ENCODE data around the gene OR2T27. TPM values are rescaled to one million over a fixed set of nuclear protein-coding genes. Genes with fewer than 3 reads are reported as not detected.

The OR2T27 gene
- total and polyA plus RNA-seq, 2 donors (not counting 3 experiments of a cell fraction or from before 2014, with no cell fraction given) = not detected

- intact Hi-C loops (cut with micrococcal nuclease) (no loop called here), dilution Hi-C loops (cut with MboI; ENCODE audit: extremely low pct_ligation_motif_present, low sequenced_read_pairs) (no loop called here)
- BruUV-seq (replicated peaks) = no TSS peak
- no peak for TF ChIP-seq JUN (IDR thresholded peaks at IDR 0.05; ENCODE audit: borderline replicate concordance, insufficient read depth, insufficient read length, low read depth)
- no peaks in the 10 kb centered on the region for H3K9me1 ChIP-seq (replicated peaks; ENCODE audit: control insufficient read depth, extremely low read depth, insufficient read depth, low read length)
- H3K4me2 ChIP-seq (ENCODE audit: insufficient read depth, low read length) = no peak overlapping the region
- H3K9me3 ChIP-seq (replicated peaks; ENCODE audit: control insufficient read depth, insufficient read depth, low read length) = peaks cover 6% of the 10 kb centered on the region
- no peak overlapping the region for H3K4me3 ChIP-seq (replicated peaks in 1 of 3; ENCODE audit: insufficient read depth in 1 of 3, low read depth in 1 of 3, low read length in 3 of 3)
- no peaks in the 10 kb centered on the region for H3K36me3 ChIP-seq (ENCODE audit: control insufficient read depth in 2 of 2, extremely low read depth in 1 of 2, insufficient read depth in 2 of 2, low read length in 2 of 2)
- H3K79me2 ChIP-seq (ENCODE audit: control insufficient read depth, insufficient read depth, low read length) = no peaks in the 10 kb centered on the region
- CTCF ChIA-PET = no interaction called here
- no peaks in the 10 kb centered on the region for H4K20me1 ChIP-seq (replicated peaks; ENCODE audit: control insufficient read depth, extremely low read depth, insufficient read depth, low read length)
- no peaks in the 10 kb centered on the region for H3K27me3 ChIP-seq (ENCODE audit: control insufficient read depth in 2 of 2, insufficient read depth in 2 of 2, low read length in 2 of 2)
- no peak overlapping the region for H2AFZ ChIP-seq (ENCODE audit: low read depth, low read length)
- FAIRE-seq (no peak), DNase-seq (ENCODE audit: low read depth, low spot score) (no peak)
- H3K9ac ChIP-seq (replicated peaks; ENCODE audit: extremely low read depth, insufficient read depth, low read length) = no peak overlapping the region
- H3K27ac ChIP-seq (ENCODE audit: insufficient read depth, low read depth, low read length) = no peak overlapping the region
- POLR2A ChIA-PET = no interaction called here
- no peaks in the 10 kb centered on the region for H3K4me1 ChIP-seq (ENCODE audit: control insufficient read depth, extremely low read depth, insufficient read depth, low read length)
Measured at GRCh38 chr1:248696261-248696660, 40.9 kb upstream of the OR2T27 start.

- intact Hi-C loops (cut with micrococcal nuclease) = no loop called here
- dilution Hi-C loops (cut with MboI; ENCODE audit: extremely low pct_ligation_motif_present, low sequenced_read_pairs) = no loop called here
- H2AFZ ChIP-seq (ENCODE audit: low read depth, low read length) = no peak overlapping the region
- H3K27me3 ChIP-seq (ENCODE audit: control insufficient read depth in 2 of 2, insufficient read depth in 2 of 2, low read length in 2 of 2) = no peaks in the 10 kb centered on the region
- H3K9me3 ChIP-seq (replicated peaks; ENCODE audit: control insufficient read depth, insufficient read depth, low read length) = peaks cover 6% of the 10 kb centered on the region
- H3K27ac ChIP-seq (ENCODE audit: insufficient read depth, low read depth, low read length) = no peak overlapping the region
- H3K36me3 ChIP-seq (ENCODE audit: control insufficient read depth in 2 of 2, extremely low read depth in 1 of 2, insufficient read depth in 2 of 2, low read length in 2 of 2) = no peaks in the 10 kb centered on the region
- CTCF ChIA-PET = no interaction called here
- POLR2A ChIA-PET = no interaction called here
- no peaks in the 10 kb centered on the region for H3K4me1 ChIP-seq (ENCODE audit: control insufficient read depth, extremely low read depth, insufficient read depth, low read length)
- TF ChIP-seq POLR2A (IDR thresholded peaks at IDR 0.05; ENCODE audit: low read depth, low read length) (no peak), GATA2 (IDR thresholded peaks at IDR 0.05; ENCODE audit: insufficient read depth, insufficient read length, low read depth, low read length) (no peak), MYC (IDR thresholded peaks at IDR 0.05; ENCODE audit: low read depth, low read length) (no peak), FOS (IDR thresholded peaks at IDR 0.05; ENCODE audit: borderline replicate concordance, insufficient read depth, low read length) (no peak), POLR2AphosphoS5 (IDR thresholded peaks at IDR 0.05; ENCODE audit: insufficient read depth, low read depth, low read length) (no peak), EZH2 (IDR thresholded peaks at IDR 0.05; ENCODE audit: borderline replicate concordance, low read depth, low read length, severe bottlenecking) (no peak), JUN (IDR thresholded peaks at IDR 0.05; ENCODE audit: borderline replicate concordance, insufficient read depth, insufficient read length, low read depth) (no peak), CTCF (IDR thresholded peaks at IDR 0.05; ENCODE audit: extremely low read depth in 1 of 2, insufficient read depth in 1 of 2, low read depth in 1 of 2, low read length in 2 of 2) (no peak)
- no TSS peak for BruUV-seq (replicated peaks)
- FAIRE-seq (no peak), DNase-seq (ENCODE audit: low read depth, low spot score) (no peak)
- H4K20me1 ChIP-seq (replicated peaks; ENCODE audit: control insufficient read depth, extremely low read depth, insufficient read depth, low read length) = no peaks in the 10 kb centered on the region
- no peak overlapping the region for H3K9ac ChIP-seq (replicated peaks; ENCODE audit: extremely low read depth, insufficient read depth, low read length)
- H3K9me1 ChIP-seq (replicated peaks; ENCODE audit: control insufficient read depth, extremely low read depth, insufficient read depth, low read length) = no peaks in the 10 kb centered on the region
- no peak overlapping the region for H3K4me3 ChIP-seq (replicated peaks in 1 of 3; ENCODE audit: insufficient read depth in 1 of 3, low read depth in 1 of 3, low read length in 3 of 3)
- no peak overlapping the region for H3K4me2 ChIP-seq (ENCODE audit: insufficient read depth, low read length)
- H3K79me2 ChIP-seq (ENCODE audit: control insufficient read depth, insufficient read depth, low read length) = no peaks in the 10 kb centered on the region
Measured at GRCh38 chr1:248695451-248696132, 40.3 kb upstream of the OR2T27 start.
